SHP77 (cell line): ENCODE results near the gene CMTM8.

Source experiments
- DNase-seq, 2 experiments: peaks; one replicate each; lab custom pipeline; 2025; lab: John Stamatoyannopoulos, UW

Gene CMTM8

GRCh38 chr3:32306072-32306471, 67.6 kb downstream of the CMTM8 start:
- no peak for DNase-seq

- no peak for DNase-seq
Measured at GRCh38 chr3:32307591-32307990, 69.1 kb downstream of the CMTM8 start.

GRCh38 chr3:32308378-32308777, 69.9 kb downstream of the CMTM8 start:
- DNase-seq, result no peak

GRCh38 chr3:32309654-32310242, 71.3 kb downstream of the CMTM8 start:
- no peak for DNase-seq

- DNase-seq, result peak in 1 of 2 experiments; percentile 54
Measured at GRCh38 chr3:32310336-32310735, 71.9 kb downstream of the CMTM8 start.

GRCh38 chr3:32310918-32311839, 72.7 kb downstream of the CMTM8 start:
- peak; percentile 20 to 28 for DNase-seq

GRCh38 chr3:32312251-32312650, 73.8 kb downstream of the CMTM8 start:
- DNase-seq, result no peak

GRCh38 chr3:32313169-32313568, 74.7 kb downstream of the CMTM8 start:
- no peak for DNase-seq

- DNase-seq, result no peak
Measured at GRCh38 chr3:32313723-32314473, 75.4 kb downstream of the CMTM8 start.

- DNase-seq, result no peak
Measured at GRCh38 chr3:32315441-32315840, 77.0 kb downstream of the CMTM8 start.

GRCh38 chr3:32316319-32316718, 77.8 kb downstream of the CMTM8 start:
- no peak for DNase-seq

GRCh38 chr3:32316976-32317375, 78.5 kb downstream of the CMTM8 start:
- no peak for DNase-seq

- DNase-seq, result no peak
Measured at GRCh38 chr3:32319607-32320006, 81.1 kb downstream of the CMTM8 start.

- DNase-seq, result no peak
Measured at GRCh38 chr3:32320080-32320479, 81.6 kb downstream of the CMTM8 start.

- no peak for DNase-seq
Measured at GRCh38 chr3:32321095-32321790, 82.8 kb downstream of the CMTM8 start.

- DNase-seq, result no peak
Measured at GRCh38 chr3:32322311-32322710, 83.8 kb downstream of the CMTM8 start.

- DNase-seq, result no peak
Measured at GRCh38 chr3:32323604-32324003, 85.1 kb downstream of the CMTM8 start.

GRCh38 chr3:32325201-32325600, 86.7 kb downstream of the CMTM8 start:
- no peak for DNase-seq

GRCh38 chr3:32325927-32326326, 87.4 kb downstream of the CMTM8 start:
- no peak for DNase-seq

- DNase-seq, result no peak
Measured at GRCh38 chr3:32326795-32327194, 88.3 kb downstream of the CMTM8 start.

- DNase-seq, result no peak
Measured at GRCh38 chr3:32334675-32335074, 96.2 kb downstream of the CMTM8 start.
